ENCODE data around the gene PANX1. TPM values are rescaled to one million over a fixed set of nuclear protein-coding genes. Genes with fewer than 3 reads are reported as not detected.

The PANX1 gene
- total RNA-seq, 1 donor from 2014 or later: 28.9 TPM

DNA sequence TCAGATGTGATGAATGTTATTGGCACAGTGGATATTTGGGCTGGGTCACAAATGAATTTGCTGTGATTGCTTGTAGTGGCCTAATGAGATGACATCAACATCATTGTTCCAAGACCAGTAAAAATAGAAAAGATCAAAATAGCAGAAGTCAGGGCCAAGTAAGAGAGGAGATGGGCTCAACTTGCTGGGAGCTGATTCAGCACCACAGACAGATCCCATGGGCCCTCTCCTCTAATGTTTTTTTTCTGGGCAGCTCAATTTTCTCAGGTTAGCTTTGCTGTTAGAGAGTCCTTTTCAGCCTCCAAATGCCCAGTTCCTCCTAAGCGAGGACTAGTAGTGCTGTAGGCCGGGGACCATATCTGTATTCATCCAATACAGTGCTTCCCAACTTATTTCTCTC lies 89.7 kb downstream of the PANX1 start:
- intact Hi-C loops (cut with DNase I): no loop called here
- no peak for DNase-seq (ENCODE audit: low spot score)

DNA sequence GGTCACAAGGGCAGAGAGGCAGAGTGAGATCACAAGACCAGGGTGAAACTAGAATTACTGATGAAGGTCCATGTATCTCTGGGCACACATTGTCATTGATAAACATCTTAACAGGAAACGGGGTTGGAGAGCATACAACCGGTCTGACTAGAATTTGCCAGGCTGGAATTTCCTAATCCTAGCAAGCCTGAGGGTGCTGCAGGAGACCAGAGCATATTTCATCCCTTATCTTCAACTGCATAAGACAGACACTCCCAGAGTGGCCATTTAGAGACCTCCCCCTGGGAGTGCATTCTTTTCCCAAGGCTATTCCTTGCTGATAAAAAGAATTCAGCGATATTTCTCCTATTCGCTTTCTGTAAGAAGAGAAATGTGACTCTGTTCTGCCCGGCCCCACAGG lies 91.1 kb downstream of the PANX1 start:
- no peak for DNase-seq (ENCODE audit: low spot score)
- intact Hi-C loops (cut with DNase I): no loop called here

DNA sequence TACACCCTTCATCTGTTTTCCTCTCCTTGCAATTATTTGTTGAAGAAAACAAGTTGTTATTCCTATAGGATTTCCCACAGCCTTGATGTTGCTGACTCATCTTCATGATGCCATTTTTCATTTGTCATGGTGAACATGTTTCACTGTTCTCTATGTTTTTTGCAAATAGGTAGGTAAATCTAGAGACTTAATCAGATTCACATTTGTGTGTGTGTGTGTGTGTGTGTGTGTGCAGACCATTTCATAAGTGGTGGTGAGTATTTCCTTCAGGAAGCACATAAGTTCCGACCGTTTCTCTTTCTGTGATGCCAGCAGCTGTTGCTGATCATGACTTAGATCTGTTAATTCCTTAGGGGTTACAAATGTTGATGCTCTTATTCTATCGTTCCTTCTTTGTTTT lies 95.4 kb downstream of the PANX1 start:
- no peak for DNase-seq (ENCODE audit: low spot score)
- intact Hi-C loops (cut with DNase I): no loop called here

Other genes starting within 250 kb of the PANX1 start
- gene HEPHL1, start 107.5 kb upstream of the PANX1 start, total RNA-seq: not detected
- not detected for gene IZUMO1R, start 175.7 kb downstream of the PANX1 start, total RNA-seq

All from cardiac septum (tissue), 1 donor.